ENCODE measurements around the gene PCDHGA11.

GRCh38 chr5:141420855-141421488 lies at the start of gene PCDHGA11:
- peak; percentile 45 for TF ChIP-seq CTCF (IDR thresholded peaks at IDR 0.05)
- TF ChIP-seq EZH2phosphoT487 (IDR thresholded peaks at IDR 0.05): no peak
